H9 (cell line): ENCODE results near the gene SAMD14. TPM values are rescaled to one million over a fixed set of nuclear protein-coding genes. Genes with fewer than 3 reads are reported as not detected.

Experiments used
- DNase-seq: peaks from one replicate; pipeline ENCODE4 v3.0.0-alpha.2; 2017
- H2AFZ ChIP-seq: one replicate; pipeline ENCODE4 v1.6.1; 2013; ENCODE audit warnings: mild to moderate bottlenecking, low read length, control low read depth, moderate library complexity
- H2AK5ac ChIP-seq: 2 replicates; pipeline ENCODE4 v1.6.1; 2013; ENCODE audit warnings: low read length, control low read depth, mixed read lengths; ENCODE audit not compliant: insufficient read length
- H2BK120ac ChIP-seq: one replicate; pipeline ENCODE4 v1.6.1; 2013; ENCODE audit warnings: low read depth, mild to moderate bottlenecking, low read length, control low read depth, inconsistent platforms; ENCODE audit not compliant: poor library complexity, severe bottlenecking
- H2BK12ac ChIP-seq: 2 replicates; pipeline ENCODE4 v1.6.1; 2013; ENCODE audit warnings: low read length, control low read depth, mixed read lengths, low read depth; ENCODE audit not compliant: insufficient read length
- H2BK15ac ChIP-seq: 2 replicates; pipeline ENCODE4 v1.6.1; 2013; ENCODE audit warnings: low read depth, low read length, control low read depth
- H2BK20ac ChIP-seq: one replicate; pipeline ENCODE4 v1.6.1; 2013; ENCODE audit warnings: low read depth, mild to moderate bottlenecking, low read length, control low read depth, inconsistent platforms; ENCODE audit not compliant: poor library complexity, severe bottlenecking
- H2BK5ac ChIP-seq: 2 replicates; pipeline ENCODE4 v1.6.1; 2013; ENCODE audit warnings: low read length, control low read depth, mixed read lengths; ENCODE audit not compliant: insufficient read length
- H3K14ac ChIP-seq: 2 replicates; pipeline ENCODE4 v1.6.1; 2013; ENCODE audit warnings: low read length, control low read depth; ENCODE audit not compliant: insufficient read depth
- H3K18ac ChIP-seq: 2 replicates; pipeline ENCODE4 v1.6.1; 2013; ENCODE audit warnings: low read depth, mild to moderate bottlenecking, mixed read lengths, low read length, control low read depth; ENCODE audit not compliant: insufficient read length
- H3K23ac ChIP-seq: 2 replicates; pipeline ENCODE4 v1.6.1; 2013; ENCODE audit warnings: low read length, control low read depth, mixed read lengths, low read depth; ENCODE audit not compliant: insufficient read length
- H3K23me2 ChIP-seq: 2 replicates; pipeline ENCODE4 v1.6.1; 2013; ENCODE audit warnings: low read depth, mild to moderate bottlenecking, mixed read lengths, low read length, control low read depth; ENCODE audit not compliant: insufficient read length, poor library complexity, severe bottlenecking
- H3K27ac ChIP-seq: 2 replicates; pipeline ENCODE4 v1.5.1; 2013; ENCODE audit warnings: low read length, control low read depth, mixed read lengths, low read depth; ENCODE audit not compliant: insufficient read length
- H3K27me3 ChIP-seq: 2 replicates; pipeline ENCODE4 v1.6.1; 2013; ENCODE audit warnings: low read length, control low read depth, inconsistent platforms; ENCODE audit not compliant: insufficient read depth
- H3K4ac ChIP-seq: 2 replicates; pipeline ENCODE4 v1.6.1; 2013; ENCODE audit warnings: low read depth, mild to moderate bottlenecking, control low read depth, inconsistent platforms, low read length, moderate library complexity
- H3K4me1 ChIP-seq: 2 replicates; pipeline ENCODE4 v1.6.1; 2013; ENCODE audit warnings: low read length, control low read depth, inconsistent platforms; ENCODE audit not compliant: insufficient read depth
- H3K4me2 ChIP-seq: 2 replicates; pipeline ENCODE4 v1.6.1; 2013; ENCODE audit warnings: low read length, control low read depth, mixed read lengths; ENCODE audit not compliant: insufficient read length, insufficient read depth
- H3K56ac ChIP-seq: 2 replicates; pipeline ENCODE4 v1.6.1; 2013; ENCODE audit warnings: low read depth, mild to moderate bottlenecking, mixed read lengths, low read length, control low read depth; ENCODE audit not compliant: insufficient read length
- H3K79me1 ChIP-seq: 2 replicates; pipeline ENCODE4 v1.6.1; 2013; ENCODE audit warnings: low read depth, mild to moderate bottlenecking, moderate library complexity, low read length, control low read depth, inconsistent platforms; ENCODE audit not compliant: insufficient read depth, poor library complexity, severe bottlenecking
- H3K79me2 ChIP-seq: 2 replicates; pipeline ENCODE4 v1.6.1; 2013; ENCODE audit warnings: low read length, control low read depth, inconsistent platforms; ENCODE audit not compliant: insufficient read depth
- H3K9ac ChIP-seq: 2 replicates; pipeline ENCODE4 v1.6.1; 2013; ENCODE audit warnings: low read length, control low read depth, mixed read lengths; ENCODE audit not compliant: insufficient read length; ENCODE audit errors: extremely low read depth
- H3K9me3 ChIP-seq: one replicate; pipeline ENCODE4 v1.6.1; 2013; ENCODE audit warnings: low read depth, low read length, inconsistent platforms; ENCODE audit not compliant: control insufficient read depth
- H3T11ph ChIP-seq: one replicate; pipeline ENCODE4 v1.6.1; 2013; ENCODE audit warnings: mild to moderate bottlenecking, low read length, control low read depth, inconsistent platforms
- H4K20me1 ChIP-seq: one replicate; pipeline ENCODE4 v1.6.1; 2013; ENCODE audit not compliant: control insufficient read depth, insufficient read length, insufficient read depth
- H4K5ac ChIP-seq: 2 replicates; pipeline ENCODE4 v1.6.1; 2013; ENCODE audit warnings: low read depth, mild to moderate bottlenecking, mixed read lengths, low read length, control low read depth; ENCODE audit not compliant: insufficient read length
- H4K8ac ChIP-seq: replicated peaks from 2 replicates; pipeline ENCODE4 v1.6.1; 2013; ENCODE audit warnings: low read length, control low read depth, mixed read lengths, low read depth; ENCODE audit not compliant: insufficient read length
- H4K91ac ChIP-seq: 2 replicates; pipeline ENCODE4 v1.6.1; 2013; ENCODE audit warnings: low read depth, mild to moderate bottlenecking, moderate library complexity, mixed read lengths, low read length, control low read depth; ENCODE audit not compliant: insufficient read length
- H3K27ac Mint-ChIP-seq, 3 experiments: 2 replicates in 2 of 3; 3 replicates in 1 of 3; pipeline ENCODE4 v1.8.0; 2020 to 2021; ENCODE audit warnings: mixed read lengths in 3 of 3, mild to moderate bottlenecking in 1 of 3, moderate library complexity in 1 of 3
- H3K27me3 Mint-ChIP-seq: 2 replicates; pipeline ENCODE4 v1.8.0; 2021; ENCODE audit warnings: low read depth, mild to moderate bottlenecking, moderate library complexity, mixed read lengths
- H3K36me3 Mint-ChIP-seq, 3 experiments: 2 replicates in 2 of 3; 3 replicates in 1 of 3; pipeline ENCODE4 v1.8.0; 2020 to 2021; ENCODE audit warnings: low read depth in 3 of 3, mixed read lengths in 3 of 3; ENCODE audit not compliant: insufficient read depth in 1 of 3
- H3K4me1 Mint-ChIP-seq, 2 experiments: 2 replicates each; pipeline ENCODE4 v1.8.0; 2020; ENCODE audit warnings: mixed read lengths in 2 of 2
- H3K4me3 Mint-ChIP-seq, 2 experiments: 2 replicates in 1 of 2; 3 replicates in 1 of 2; pipeline ENCODE4 v1.8.0; 2020 to 2021; ENCODE audit warnings: mild to moderate bottlenecking in 2 of 2, mixed read lengths in 2 of 2, moderate library complexity in 1 of 2
- H3K9me3 Mint-ChIP-seq, 2 experiments: 2 replicates in 1 of 2; 3 replicates in 1 of 2; pipeline ENCODE4 v1.8.0; 2020; ENCODE audit warnings: mild to moderate bottlenecking in 2 of 2, mixed read lengths in 2 of 2, moderate library complexity in 1 of 2
- WGBS: extraction: QIAGEN DNeasy Blood & Tissue Kit; methylation state at CpG from one replicate; pipeline ENCODE4 v1.1.7; 2013; ENCODE audit warnings: missing lambda C conversion rate, low lambda C conversion rate, mixed read lengths; ENCODE audit not compliant: insufficient read length; ENCODE audit errors: extremely low coverage; 5-methylcytosine and 5-hydroxymethylcytosine counted together
- total RNA-seq: library from RNA; stranded (reverse); gene quantifications from 2 replicates; pipeline ENCODE4 v1.2.1, GENCODE V29; 2021
- TF ChIP-seq, protein P1 (sequence below): fragments of 200-600 bp; sonication (generic); conservative IDR thresholded peaks from 3 replicates; pipeline ENCODE4 v1.8.0; 2021; ENCODE audit warnings: antibody characterized with exemption, mild to moderate bottlenecking

Gene SAMD14
- total RNA-seq, 1 experiment from 2014 or later: 5.9 TPM

DNA sequence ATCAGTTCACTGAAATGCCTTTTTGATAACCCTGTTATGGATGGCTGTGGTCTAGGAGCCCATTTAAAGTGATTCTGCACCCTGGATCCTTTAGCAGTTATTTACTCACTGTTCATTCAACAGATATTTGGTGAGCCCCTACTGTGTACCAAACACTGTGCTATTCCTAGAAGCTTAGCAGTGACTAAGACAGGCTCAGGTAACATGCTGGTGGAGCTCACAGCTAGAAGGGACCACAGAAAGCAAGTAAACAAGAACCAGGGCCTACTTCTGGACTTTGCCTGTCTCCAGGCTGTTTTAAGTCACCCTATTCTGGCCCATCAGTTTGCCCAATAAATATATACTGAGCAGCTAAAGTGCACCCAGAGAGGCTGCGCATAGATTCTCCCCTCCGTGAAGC lies 63.0 kb downstream of the SAMD14 start:
- no peak overlapping the region for H3K56ac ChIP-seq
- peaks cover 6 to 11% of the 10 kb centered on the region in 2 experiments; a peak in 3 of 4 replicates for H3K4me1 Mint-ChIP-seq
- no peak overlapping the region for H2BK12ac ChIP-seq
- H3K36me3 Mint-ChIP-seq: peaks cover 5 to 16% (median 11%) of the 10 kb centered on the region in 3 experiments
- H2BK5ac ChIP-seq: no peak overlapping the region
- no peak overlapping the region for H3K4ac ChIP-seq
- H4K20me1 ChIP-seq: no peaks in the 10 kb centered on the region
- H3K79me1 ChIP-seq: no peaks in the 10 kb centered on the region
- TF ChIP-seq, protein P1, sequence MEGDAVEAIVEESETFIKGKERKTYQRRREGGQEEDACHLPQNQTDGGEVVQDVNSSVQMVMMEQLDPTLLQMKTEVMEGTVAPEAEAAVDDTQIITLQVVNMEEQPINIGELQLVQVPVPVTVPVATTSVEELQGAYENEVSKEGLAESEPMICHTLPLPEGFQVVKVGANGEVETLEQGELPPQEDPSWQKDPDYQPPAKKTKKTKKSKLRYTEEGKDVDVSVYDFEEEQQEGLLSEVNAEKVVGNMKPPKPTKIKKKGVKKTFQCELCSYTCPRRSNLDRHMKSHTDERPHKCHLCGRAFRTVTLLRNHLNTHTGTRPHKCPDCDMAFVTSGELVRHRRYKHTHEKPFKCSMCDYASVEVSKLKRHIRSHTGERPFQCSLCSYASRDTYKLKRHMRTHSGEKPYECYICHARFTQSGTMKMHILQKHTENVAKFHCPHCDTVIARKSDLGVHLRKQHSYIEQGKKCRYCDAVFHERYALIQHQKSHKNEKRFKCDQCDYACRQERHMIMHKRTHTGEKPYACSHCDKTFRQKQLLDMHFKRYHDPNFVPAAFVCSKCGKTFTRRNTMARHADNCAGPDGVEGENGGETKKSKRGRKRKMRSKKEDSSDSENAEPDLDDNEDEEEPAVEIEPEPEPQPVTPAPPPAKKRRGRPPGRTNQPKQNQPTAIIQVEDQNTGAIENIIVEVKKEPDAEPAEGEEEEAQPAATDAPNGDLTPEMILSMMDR: no peak
- no peak overlapping the region for H3T11ph ChIP-seq
- H2BK120ac ChIP-seq: no peak overlapping the region
- H3K9ac ChIP-seq: no peak overlapping the region
- no peaks in the 10 kb centered on the region for H3K4me1 ChIP-seq
- no peak overlapping the region for H2AK5ac ChIP-seq
- no peak overlapping the region for H2AFZ ChIP-seq
- H3K4me3 Mint-ChIP-seq: no peak overlapping the region
- DNase-seq: no peak
- H2BK20ac ChIP-seq: no peak overlapping the region
- no peak overlapping the region for H2BK15ac ChIP-seq
- no peak overlapping the region for H3K23ac ChIP-seq
- H4K5ac ChIP-seq: no peak overlapping the region
- no peaks in the 10 kb centered on the region; the same call in 1 of the 2 replicates for H3K79me2 ChIP-seq
- no peaks in the 10 kb centered on the region for H3K9me3 ChIP-seq
- H3K4me2 ChIP-seq: no peak overlapping the region
- H4K8ac ChIP-seq: no peak overlapping the region
- peaks cover 0 to 4% of the 10 kb centered on the region in 2 experiments; a peak in 2 of 5 replicates for H3K9me3 Mint-ChIP-seq
- H4K91ac ChIP-seq: no peak overlapping the region
- H3K18ac ChIP-seq: no peak overlapping the region
- H3K27ac ChIP-seq: no peak overlapping the region
- H3K23me2 ChIP-seq: no peaks in the 10 kb centered on the region
- peaks cover 1% of the 10 kb centered on the region; the same call in 1 of the 2 replicates for H3K27me3 Mint-ChIP-seq
- H3K27me3 ChIP-seq: no peaks in the 10 kb centered on the region
- H3K14ac ChIP-seq: no peak overlapping the region
- H3K27ac Mint-ChIP-seq: no peak overlapping the region
- WGBS: no CpG with 5 or more reads among the region's 2 CpGs
